Airway epithelial cell (primary cell): ENCODE data around the gene USP34. TPM values are rescaled to one million over a fixed set of nuclear protein-coding genes. Genes with fewer than 3 reads are reported as not detected.

ENCODE experiments used
- total RNA-seq: library from RNA; depleted of rRNA; stranded (reverse); fragments of >200 nt; gene quantifications from 2 replicates; pipeline ENCODE4 v1.2.3, GENCODE V29; 2015

USP34 gene, protein sequence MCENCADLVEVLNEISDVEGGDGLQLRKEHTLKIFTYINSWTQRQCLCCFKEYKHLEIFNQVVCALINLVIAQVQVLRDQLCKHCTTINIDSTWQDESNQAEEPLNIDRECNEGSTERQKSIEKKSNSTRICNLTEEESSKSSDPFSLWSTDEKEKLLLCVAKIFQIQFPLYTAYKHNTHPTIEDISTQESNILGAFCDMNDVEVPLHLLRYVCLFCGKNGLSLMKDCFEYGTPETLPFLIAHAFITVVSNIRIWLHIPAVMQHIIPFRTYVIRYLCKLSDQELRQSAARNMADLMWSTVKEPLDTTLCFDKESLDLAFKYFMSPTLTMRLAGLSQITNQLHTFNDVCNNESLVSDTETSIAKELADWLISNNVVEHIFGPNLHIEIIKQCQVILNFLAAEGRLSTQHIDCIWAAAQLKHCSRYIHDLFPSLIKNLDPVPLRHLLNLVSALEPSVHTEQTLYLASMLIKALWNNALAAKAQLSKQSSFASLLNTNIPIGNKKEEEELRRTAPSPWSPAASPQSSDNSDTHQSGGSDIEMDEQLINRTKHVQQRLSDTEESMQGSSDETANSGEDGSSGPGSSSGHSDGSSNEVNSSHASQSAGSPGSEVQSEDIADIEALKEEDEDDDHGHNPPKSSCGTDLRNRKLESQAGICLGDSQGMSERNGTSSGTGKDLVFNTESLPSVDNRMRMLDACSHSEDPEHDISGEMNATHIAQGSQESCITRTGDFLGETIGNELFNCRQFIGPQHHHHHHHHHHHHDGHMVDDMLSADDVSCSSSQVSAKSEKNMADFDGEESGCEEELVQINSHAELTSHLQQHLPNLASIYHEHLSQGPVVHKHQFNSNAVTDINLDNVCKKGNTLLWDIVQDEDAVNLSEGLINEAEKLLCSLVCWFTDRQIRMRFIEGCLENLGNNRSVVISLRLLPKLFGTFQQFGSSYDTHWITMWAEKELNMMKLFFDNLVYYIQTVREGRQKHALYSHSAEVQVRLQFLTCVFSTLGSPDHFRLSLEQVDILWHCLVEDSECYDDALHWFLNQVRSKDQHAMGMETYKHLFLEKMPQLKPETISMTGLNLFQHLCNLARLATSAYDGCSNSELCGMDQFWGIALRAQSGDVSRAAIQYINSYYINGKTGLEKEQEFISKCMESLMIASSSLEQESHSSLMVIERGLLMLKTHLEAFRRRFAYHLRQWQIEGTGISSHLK (N-terminal part only)
- 43.1 and 44.4 TPM in 2 replicates for total RNA-seq

DNA sequence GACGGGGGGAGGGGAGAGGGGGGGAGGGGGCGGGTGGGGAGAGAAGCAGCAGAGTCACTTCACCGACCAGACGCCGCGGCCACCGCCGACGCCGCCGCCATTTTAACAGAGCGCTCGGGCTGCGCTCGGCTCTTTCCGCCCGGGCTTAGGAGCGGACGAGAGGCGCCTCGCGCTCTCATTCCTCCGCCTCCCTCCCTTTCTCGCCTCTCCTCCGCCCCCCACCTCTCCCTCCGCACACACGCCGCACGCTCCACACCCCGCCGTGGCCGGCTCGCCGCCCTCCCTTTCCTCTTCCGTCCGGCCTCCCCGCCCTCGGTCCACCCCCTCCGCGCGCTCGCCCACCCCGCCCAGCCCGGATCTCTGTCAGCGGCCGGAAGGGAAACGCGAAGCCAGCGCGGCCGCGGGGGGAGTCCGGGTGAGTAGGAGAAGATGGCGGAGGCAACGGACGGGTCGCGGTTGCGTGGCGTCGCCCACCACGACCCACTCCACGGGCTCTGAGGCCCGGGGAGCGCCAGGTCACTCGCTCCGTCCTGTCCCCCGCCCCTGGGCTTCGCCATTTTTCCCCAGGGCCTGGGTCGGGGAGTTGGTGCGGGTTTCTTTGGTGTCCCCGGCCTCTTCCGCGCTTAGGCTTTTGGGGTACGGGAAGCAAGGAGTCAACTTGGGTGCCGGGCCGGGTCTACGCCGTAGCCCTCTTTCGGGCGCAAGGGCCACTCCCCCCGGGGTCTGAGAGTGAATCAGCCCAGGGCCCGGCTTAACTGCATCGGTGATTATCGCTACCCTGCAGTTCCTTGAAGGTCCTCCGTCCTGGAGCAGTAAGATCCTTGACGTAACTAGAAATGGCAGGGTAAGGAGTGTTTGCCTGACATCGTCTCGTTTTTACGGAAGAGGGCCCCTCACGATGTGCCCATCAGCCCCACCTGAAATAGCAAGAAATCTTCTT, at the start of gene USP34:
USP34 (minus strand) TSS at position 123 of the 940 bp plus-strand sequence. CDS start 395 bp downstream, outside the sequence.

GRCh38 chr2:61161888-61162287, 309.0 kb downstream of the USP34 start, which contains the start of gene C2orf74:
TSS of gene C2orf74 (plus strand) at chr2:61162188. CDS start at chr2:61162515, 327 bp downstream.

Other genes with a start within 250 kb of the USP34 start
- 100 and 118 TPM in 2 replicates for gene XPO1, start 67.3 kb upstream of the USP34 start, total RNA-seq